HG03159 (cell line): ENCODE results near the gene URGCP.
"Not testable (repeated sequence)": the region's sequence is repeated elsewhere in the genome, so short reads cannot be mapped to it uniquely, and the experiment has no call there.

Experiments
- ATAC-seq: cut with Tn5 transposase; IDR thresholded peaks from one replicate; pipeline ENCODE4 v1.9.1; 2021; ENCODE audit warnings: mild to moderate bottlenecking, moderate library complexity; ENCODE audit not compliant: unreplicated experiment

URGCP gene

DNA sequence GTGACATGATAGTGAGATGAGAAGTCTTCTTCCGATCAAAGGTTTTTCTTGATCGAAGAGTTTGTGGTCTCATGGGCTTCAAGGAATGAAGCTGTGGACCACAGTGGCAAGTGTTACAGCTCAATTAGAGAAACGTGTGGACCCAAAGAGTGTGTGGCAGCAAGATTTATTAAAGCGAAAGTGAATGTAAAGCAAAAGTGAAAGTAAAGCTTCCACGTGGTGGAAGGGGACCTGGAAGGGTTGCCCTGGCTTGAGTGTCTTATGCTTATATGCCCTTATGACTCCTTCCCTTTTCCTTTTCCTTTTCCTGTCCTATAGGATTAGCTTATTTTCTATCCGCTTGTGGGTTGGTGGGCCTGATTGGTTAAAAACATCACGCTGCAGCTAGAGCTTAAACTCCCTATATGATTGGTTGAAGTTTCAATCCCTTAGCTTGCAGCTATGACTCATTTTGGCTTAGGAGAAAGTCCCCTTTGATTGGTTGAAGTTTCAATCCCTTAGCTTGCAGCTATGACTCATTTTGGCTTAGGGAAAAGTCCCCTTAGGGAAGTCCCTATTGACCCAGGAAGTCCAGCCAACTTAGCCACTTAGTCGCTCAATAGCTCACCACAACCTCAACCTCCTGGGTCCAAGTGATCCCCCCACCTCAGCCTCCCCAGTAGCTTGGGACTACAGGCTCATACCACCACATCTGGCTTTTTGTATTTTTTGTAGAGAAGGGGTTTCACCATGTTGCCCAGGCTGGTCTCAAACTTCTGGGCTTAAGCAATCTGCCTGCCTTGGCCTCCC lies 71.7 kb downstream of the URGCP start:
- peak; percentile 62 for ATAC-seq

- not testable (repeated sequence) for ATAC-seq
Observed at GRCh38 chr7:43830917-43831316, 75.5 kb downstream of the URGCP start.
